ENCODE data around the gene OTUD5. TPM values are rescaled to one million over a fixed set of nuclear protein-coding genes. Genes with fewer than 3 reads are reported as not detected.

Gene OTUD5
- polyA plus RNA-seq, 2 of the 4 experiments (the other 2 are of a cell fraction), result 45.9 to 57.7 TPM

DNA sequence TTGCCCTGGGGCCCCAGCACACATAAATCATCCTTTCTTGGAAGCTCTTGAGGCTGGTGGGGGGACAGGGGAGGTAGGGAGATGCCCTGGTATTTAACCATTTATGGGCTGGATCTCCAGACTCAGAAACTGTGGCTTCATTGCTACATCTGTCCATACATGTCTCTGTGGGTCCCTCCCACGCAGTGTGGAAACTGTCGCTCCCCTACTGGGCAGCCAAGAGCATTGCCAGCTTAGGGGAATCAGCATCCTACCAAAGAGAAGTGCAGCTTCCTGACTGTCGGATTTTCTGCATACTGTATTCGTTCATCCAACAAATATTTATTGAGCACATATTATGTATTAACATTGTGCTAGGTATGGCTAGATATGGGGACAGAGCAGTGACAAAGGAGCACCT is 41.0 kb upstream of the OTUD5 start:
- TF ChIP-seq TFCP2L1 (CRISPR knock-in tag; IDR thresholded peaks at IDR 0.05), result no peak
- WGBS (ENCODE audit: missing lambda C conversion rate), result 75% methylated on average over 4 of the region's 4 CpGs
- POLR2A ChIA-PET, result no interaction called here
- FAIRE-seq (peak; percentile 87), ATAC-seq (peak in 1 of 2 experiments; percentile 39; a peak in 3 of 6 replicates), DNase-seq (ENCODE audit: low read depth in 1 of 2, low spot score in 1 of 2) (peak in 1 of 2 experiments; percentile 30)
- CTCF ChIA-PET, result interaction anchor here (1.2 kb wide), 1 partner anchor 45 kb away, joined by 4 read pairs; no protein-coding TSS in a partner anchor
- Histone ChIP-seq H3K4me1 (peaks cover 5% of the 10 kb centered on the region; the same call in 1 of the 3 replicates), H3K4me3 (no peak overlapping the region), H3K9me3 (no peaks in the 10 kb centered on the region), H3K4me2 (no peak overlapping the region), H3K27ac (no peak overlapping the region)

DNA sequence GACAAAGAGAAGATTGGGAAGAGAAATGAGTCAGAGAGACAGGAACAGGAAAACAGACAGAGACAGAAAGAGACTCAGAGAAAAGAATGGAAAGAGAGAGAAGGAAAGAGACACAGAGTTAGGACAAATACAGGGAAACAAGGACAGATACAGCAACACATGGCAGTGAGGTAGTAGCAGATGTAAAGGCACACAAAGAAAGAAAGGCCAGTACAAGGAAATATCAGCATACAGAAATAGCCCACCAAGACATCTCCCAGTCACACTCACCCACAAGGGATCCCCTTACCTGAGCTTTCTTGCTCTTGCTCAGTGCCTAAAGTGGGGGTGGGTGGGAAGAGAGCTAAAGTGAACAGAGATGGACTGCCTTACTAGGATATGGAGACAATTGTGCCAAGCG is 40.5 kb upstream of the OTUD5 start:
- Histone ChIP-seq H3K4me2 (no peak overlapping the region), H3K9me3 (no peaks in the 10 kb centered on the region), H3K27ac (no peak overlapping the region), H3K4me1 (peaks cover 5% of the 10 kb centered on the region; the same call in 1 of the 3 replicates), H3K4me3 (no peak overlapping the region)
- CTCF ChIA-PET, result no interaction called here
- FAIRE-seq (peak; percentile 86), ATAC-seq (no peak), DNase-seq (ENCODE audit: low read depth in 1 of 2, low spot score in 1 of 2) (no peak)
- WGBS (ENCODE audit: missing lambda C conversion rate), result 100% methylated on average over 1 of the region's 1 CpG
- TF ChIP-seq, protein P1, sequence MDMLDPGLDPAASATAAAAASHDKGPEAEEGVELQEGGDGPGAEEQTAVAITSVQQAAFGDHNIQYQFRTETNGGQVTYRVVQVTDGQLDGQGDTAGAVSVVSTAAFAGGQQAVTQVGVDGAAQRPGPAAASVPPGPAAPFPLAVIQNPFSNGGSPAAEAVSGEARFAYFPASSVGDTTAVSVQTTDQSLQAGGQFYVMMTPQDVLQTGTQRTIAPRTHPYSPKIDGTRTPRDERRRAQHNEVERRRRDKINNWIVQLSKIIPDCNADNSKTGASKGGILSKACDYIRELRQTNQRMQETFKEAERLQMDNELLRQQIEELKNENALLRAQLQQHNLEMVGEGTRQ (IDR thresholded peaks at IDR 0.05), result no peak
- TF ChIP-seq, protein P2, sequence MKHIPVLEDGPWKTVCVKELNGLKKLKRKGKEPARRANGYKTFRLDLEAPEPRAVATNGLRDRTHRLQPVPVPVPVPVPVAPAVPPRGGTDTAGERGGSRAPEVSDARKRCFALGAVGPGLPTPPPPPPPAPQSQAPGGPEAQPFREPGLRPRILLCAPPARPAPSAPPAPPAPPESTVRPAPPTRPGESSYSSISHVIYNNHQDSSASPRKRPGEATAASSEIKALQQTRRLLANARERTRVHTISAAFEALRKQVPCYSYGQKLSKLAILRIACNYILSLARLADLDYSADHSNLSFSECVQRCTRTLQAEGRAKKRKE (CRISPR knock-in tag; IDR thresholded peaks at IDR 0.05; ENCODE audit: low read depth), result no peak
- TF ChIP-seq, protein P3, sequence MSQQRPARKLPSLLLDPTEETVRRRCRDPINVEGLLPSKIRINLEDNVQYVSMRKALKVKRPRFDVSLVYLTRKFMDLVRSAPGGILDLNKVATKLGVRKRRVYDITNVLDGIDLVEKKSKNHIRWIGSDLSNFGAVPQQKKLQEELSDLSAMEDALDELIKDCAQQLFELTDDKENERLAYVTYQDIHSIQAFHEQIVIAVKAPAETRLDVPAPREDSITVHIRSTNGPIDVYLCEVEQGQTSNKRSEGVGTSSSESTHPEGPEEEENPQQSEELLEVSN (IDR thresholded peaks at IDR 0.05; ENCODE audit: borderline replicate concordance, low read depth), result no peak
- no peak for TF ChIP-seq HEYL (CRISPR knock-in tag; IDR thresholded peaks at IDR 0.05)
- no peak for TF ChIP-seq SREBF2 (IDR thresholded peaks at IDR 0.05)
- TF ChIP-seq ZC3H11A (IDR thresholded peaks at IDR 0.05), result no peak
- no peak for TF ChIP-seq CEBPB (IDR thresholded peaks at IDR 0.05)
- POLR2A ChIA-PET, result no interaction called here

DNA sequence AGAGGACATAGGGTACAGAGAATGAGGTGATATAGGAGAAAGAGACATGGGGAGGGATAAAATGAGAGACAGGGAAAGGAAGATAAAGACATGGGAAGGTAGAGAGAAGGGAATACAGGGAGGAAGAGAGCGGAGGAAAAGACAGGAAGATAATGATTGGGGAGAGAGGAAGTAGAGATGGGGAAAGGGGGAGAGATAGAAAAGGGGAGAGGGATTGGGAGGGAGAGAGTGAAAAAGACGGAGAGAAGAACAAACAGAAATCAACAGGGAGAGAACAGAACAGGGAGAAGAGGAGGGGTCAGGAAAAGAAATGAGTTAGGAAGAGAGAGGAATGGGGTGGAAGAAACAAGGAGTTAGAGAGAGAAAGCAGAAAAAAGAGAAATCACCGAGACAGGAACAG is 40.0 kb upstream of the OTUD5 start:
- POLR2A ChIA-PET, result no interaction called here
- FAIRE-seq (no peak), ATAC-seq (no peak), DNase-seq (ENCODE audit: low read depth in 1 of 2, low spot score in 1 of 2) (no peak)
- Histone ChIP-seq H3K4me3 (no peak overlapping the region), H3K4me2 (no peak overlapping the region), H3K4me1 (peaks cover 5% of the 10 kb centered on the region; the same call in 1 of the 3 replicates), H3K27ac (no peak overlapping the region), H3K9me3 (no peaks in the 10 kb centered on the region)
- CTCF ChIA-PET, result interaction anchor here (0.6 to 1.1 kb wide), 2 partner anchors 23 to 46 kb away, joined by 3 to 5 read pairs; no protein-coding TSS in a partner anchor
- no peak for TF ChIP-seq MAFK (IDR thresholded peaks at IDR 0.05; ENCODE audit: partially characterized antibody)
- no peak for TF ChIP-seq ZC3H11A (IDR thresholded peaks at IDR 0.05)
- TF ChIP-seq, protein P3 (IDR thresholded peaks at IDR 0.05; ENCODE audit: borderline replicate concordance, low read depth), result no peak
- TF ChIP-seq EP300 (IDR thresholded peaks at IDR 0.05), result no peak
- TF ChIP-seq HEYL (CRISPR knock-in tag; IDR thresholded peaks at IDR 0.05), result no peak
- TF ChIP-seq MAZ (IDR thresholded peaks at IDR 0.05; ENCODE audit: borderline replicate concordance, low read depth, low read length), result no peak
- TF ChIP-seq PHF8 (IDR thresholded peaks at IDR 0.05; ENCODE audit: borderline replicate concordance, low read depth), result no peak
- TF ChIP-seq POLR2AphosphoS2 (conservative IDR thresholded peaks at IDR 0.05; ENCODE audit: low read length), result no peak
- TF ChIP-seq CBX2 (IDR thresholded peaks at IDR 0.05; ENCODE audit: borderline replicate concordance, low read depth), result no peak
- TF ChIP-seq KDM5A (IDR thresholded peaks at IDR 0.05), result no peak
- TF ChIP-seq, protein P4, sequence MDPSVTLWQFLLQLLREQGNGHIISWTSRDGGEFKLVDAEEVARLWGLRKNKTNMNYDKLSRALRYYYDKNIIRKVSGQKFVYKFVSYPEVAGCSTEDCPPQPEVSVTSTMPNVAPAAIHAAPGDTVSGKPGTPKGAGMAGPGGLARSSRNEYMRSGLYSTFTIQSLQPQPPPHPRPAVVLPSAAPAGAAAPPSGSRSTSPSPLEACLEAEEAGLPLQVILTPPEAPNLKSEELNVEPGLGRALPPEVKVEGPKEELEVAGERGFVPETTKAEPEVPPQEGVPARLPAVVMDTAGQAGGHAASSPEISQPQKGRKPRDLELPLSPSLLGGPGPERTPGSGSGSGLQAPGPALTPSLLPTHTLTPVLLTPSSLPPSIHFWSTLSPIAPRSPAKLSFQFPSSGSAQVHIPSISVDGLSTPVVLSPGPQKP (IDR thresholded peaks at IDR 0.05; ENCODE audit: low read depth, low read length), result no peak
- TF ChIP-seq HOXB13 (CRISPR knock-in tag; IDR thresholded peaks at IDR 0.05; ENCODE audit: low read depth), result no peak
- no peak for TF ChIP-seq RCOR1 (IDR thresholded peaks at IDR 0.05; ENCODE audit: low read depth, low read length)
- TF ChIP-seq FOSB (CRISPR knock-in tag; IDR thresholded peaks at IDR 0.05), result no peak
- TF ChIP-seq EHF (CRISPR knock-in tag; IDR thresholded peaks at IDR 0.05), result no peak
- TF ChIP-seq MYC (IDR thresholded peaks at IDR 0.05; ENCODE audit: borderline replicate concordance, low read length), result no peak
- TF ChIP-seq NR3C1 (IDR thresholded peaks at IDR 0.05), result no peak
- WGBS (ENCODE audit: missing lambda C conversion rate), result 97% methylated on average over 3 of the region's 3 CpGs

All from A549 (cell line).